ENCODE results near the gene HSPB6.

HSPB6 gene

DNA sequence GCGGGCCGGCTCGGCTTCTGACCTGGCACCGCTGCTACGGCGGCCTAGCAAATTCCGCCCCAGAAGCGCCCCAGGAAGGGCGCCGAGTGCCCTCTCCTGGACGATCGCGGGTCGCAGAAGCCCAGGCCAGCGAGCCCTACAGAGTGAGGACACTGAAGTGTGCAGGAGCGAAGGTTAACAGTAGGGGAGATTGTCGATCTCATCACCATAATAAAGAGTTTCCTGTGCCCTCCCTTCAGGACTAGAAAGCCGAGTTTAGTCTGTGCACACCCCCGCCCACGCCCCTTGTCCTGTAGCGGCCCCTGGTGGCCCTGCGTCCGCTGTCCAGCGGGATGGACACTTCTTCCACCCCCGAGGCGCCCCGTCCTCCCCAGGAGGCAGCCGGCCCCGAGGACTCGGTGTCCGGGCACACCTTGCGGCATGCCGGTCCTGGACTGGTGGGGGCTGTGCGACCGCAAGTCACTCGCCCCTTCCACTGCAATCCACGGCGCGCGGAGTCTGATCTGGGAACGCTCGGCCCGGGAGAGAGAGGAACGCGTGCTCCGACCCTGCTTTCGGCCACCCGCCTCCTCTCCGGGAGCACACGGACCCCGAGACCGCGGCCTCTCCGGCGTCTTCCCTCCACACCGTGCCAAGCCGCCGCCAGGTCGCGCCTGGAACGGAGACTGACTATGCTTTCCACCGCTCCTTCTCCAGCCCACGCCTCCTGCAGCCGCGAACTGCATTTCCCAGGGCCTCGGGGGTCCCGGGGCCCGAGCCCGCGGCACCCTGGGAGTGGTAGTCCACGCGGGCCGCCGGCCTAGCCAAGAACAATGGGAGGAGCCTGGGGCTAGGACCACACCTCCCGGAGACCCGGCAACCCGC is 39.8 kb downstream of the HSPB6 start:
- peak overlapping the region; percentile 72 for H3K9ac ChIP-seq (ENCODE audit: low read depth, low read length)
- peaks cover 21% of the 10 kb centered on the region for H3K36me3 ChIP-seq (ENCODE audit: control insufficient read depth, insufficient read depth, low read length)
- peak overlapping the region; percentile 98 for H3K27ac ChIP-seq (ENCODE audit: low read depth, low read length)
- peaks cover 24% of the 10 kb centered on the region for H3K4me1 ChIP-seq (ENCODE audit: control insufficient read depth, insufficient read depth, low read length)
- no peaks in the 10 kb centered on the region for H3K27me3 ChIP-seq (ENCODE audit: control insufficient read depth, insufficient read depth, low read length)
- H3K4me3 ChIP-seq (ENCODE audit: low read depth, low read length), result peak overlapping the region; percentile 81
- no peaks in the 10 kb centered on the region for H3K9me3 ChIP-seq (ENCODE audit: control insufficient read depth, insufficient read depth, low read length)

DNA sequence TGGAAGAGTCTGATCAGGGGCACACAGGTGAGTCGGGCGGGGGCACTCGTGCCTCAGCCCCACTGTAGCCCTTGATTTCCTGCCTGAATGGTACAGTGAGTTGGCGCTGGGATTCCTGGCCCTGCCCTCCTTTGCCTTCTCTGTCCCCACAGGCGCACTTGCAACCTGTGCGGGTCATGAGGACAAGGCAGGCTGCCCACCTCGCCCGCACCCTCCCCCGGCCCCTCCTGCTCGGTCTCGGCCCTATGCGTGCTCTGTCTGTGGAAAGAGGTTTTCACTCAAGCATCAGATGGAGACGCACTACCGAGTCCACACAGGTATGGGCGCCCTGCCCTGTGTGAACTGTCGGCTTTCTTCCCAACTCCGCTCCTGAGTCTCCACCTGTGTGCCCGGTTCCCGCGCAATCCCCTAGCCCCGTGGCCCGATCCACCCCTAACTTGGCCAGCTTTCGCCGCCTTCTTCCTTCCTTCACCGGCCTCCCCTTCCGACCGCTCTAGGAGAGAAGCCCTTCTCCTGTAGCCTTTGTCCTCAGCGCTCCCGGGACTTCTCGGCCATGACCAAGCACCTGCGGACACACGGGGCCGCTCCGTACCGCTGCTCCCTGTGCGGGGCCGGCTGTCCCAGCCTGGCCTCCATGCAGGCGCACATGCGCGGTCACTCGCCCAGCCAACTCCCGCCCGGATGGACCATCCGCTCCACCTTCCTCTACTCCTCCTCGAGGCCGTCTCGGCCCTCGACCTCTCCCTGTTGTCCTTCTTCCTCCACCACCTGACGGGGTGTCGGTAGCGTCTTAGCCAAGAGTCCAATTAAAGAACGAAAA is 40.6 kb downstream of the HSPB6 start:
- peak overlapping the region; percentile 72 for H3K9ac ChIP-seq (ENCODE audit: low read depth, low read length)
- peaks cover 13% of the 10 kb centered on the region for H3K36me3 ChIP-seq (ENCODE audit: control insufficient read depth, insufficient read depth, low read length)
- peaks cover 27% of the 10 kb centered on the region for H3K4me1 ChIP-seq (ENCODE audit: control insufficient read depth, insufficient read depth, low read length)
- H3K27me3 ChIP-seq (ENCODE audit: control insufficient read depth, insufficient read depth, low read length), result no peaks in the 10 kb centered on the region
- H3K4me3 ChIP-seq (ENCODE audit: low read depth, low read length), result peak overlapping the region; percentile 81
- no peaks in the 10 kb centered on the region for H3K9me3 ChIP-seq (ENCODE audit: control insufficient read depth, insufficient read depth, low read length)
- H3K27ac ChIP-seq (ENCODE audit: low read depth, low read length), result peak overlapping the region; percentile 98

DNA sequence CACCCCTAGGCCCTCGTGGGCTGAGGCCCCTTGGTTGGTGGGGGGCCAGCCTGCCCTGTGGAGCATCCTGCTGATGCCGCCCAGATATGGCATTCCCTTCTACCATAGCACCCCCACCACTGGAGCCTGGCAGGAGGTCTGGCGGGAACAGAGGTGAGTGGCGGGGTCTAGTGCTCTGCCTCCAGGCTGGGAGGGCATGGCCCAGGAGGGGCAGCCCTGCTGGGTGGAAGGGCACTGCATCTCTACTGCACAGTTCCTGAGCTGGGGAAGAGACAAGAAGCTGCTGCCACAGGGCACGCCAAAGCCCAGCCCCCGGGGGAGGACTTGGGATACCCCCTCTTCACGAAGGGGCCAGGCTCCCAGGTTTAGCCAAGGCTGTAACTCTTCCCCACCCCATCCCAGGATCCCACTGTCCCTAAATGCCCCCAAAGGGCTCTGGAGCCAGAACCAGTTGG is 41.4 kb downstream of the HSPB6 start:
- H3K9me3 ChIP-seq (ENCODE audit: control insufficient read depth, insufficient read depth, low read length), result no peaks in the 10 kb centered on the region
- H3K27me3 ChIP-seq (ENCODE audit: control insufficient read depth, insufficient read depth, low read length), result no peaks in the 10 kb centered on the region
- peaks cover 9% of the 10 kb centered on the region; the same call in 1 of the 2 replicates for H3K36me3 ChIP-seq (ENCODE audit: control insufficient read depth, insufficient read depth, low read length)
- H3K9ac ChIP-seq (ENCODE audit: low read depth, low read length), result no peak overlapping the region
- peak overlapping the region; percentile 81 for H3K4me3 ChIP-seq (ENCODE audit: low read depth, low read length)
- peaks cover 34% of the 10 kb centered on the region for H3K4me1 ChIP-seq (ENCODE audit: control insufficient read depth, insufficient read depth, low read length)
- H3K27ac ChIP-seq (ENCODE audit: low read depth, low read length), result no peak overlapping the region

GRCh38 chr19:35714601-35715354 is 42.1 kb downstream of the HSPB6 start:
- peaks cover 4% of the 10 kb centered on the region; the same call in 1 of the 2 replicates for H3K36me3 ChIP-seq (ENCODE audit: control insufficient read depth, insufficient read depth, low read length)
- H3K4me1 ChIP-seq (ENCODE audit: control insufficient read depth, insufficient read depth, low read length), result peaks cover 34% of the 10 kb centered on the region
- H3K27me3 ChIP-seq (ENCODE audit: control insufficient read depth, insufficient read depth, low read length), result no peaks in the 10 kb centered on the region
- peak overlapping the region; percentile 81; the same call in 1 of the 2 replicates for H3K4me3 ChIP-seq (ENCODE audit: low read depth, low read length)
- no peak overlapping the region for H3K9ac ChIP-seq (ENCODE audit: low read depth, low read length)
- no peak overlapping the region for H3K27ac ChIP-seq (ENCODE audit: low read depth, low read length)
- no peaks in the 10 kb centered on the region for H3K9me3 ChIP-seq (ENCODE audit: control insufficient read depth, insufficient read depth, low read length)

- H3K9ac ChIP-seq (ENCODE audit: low read depth, low read length), result no peak overlapping the region
- no peaks in the 10 kb centered on the region; the same call in 1 of the 2 replicates for H3K36me3 ChIP-seq (ENCODE audit: control insufficient read depth, insufficient read depth, low read length)
- H3K27ac ChIP-seq (ENCODE audit: low read depth, low read length), result no peak overlapping the region
- H3K9me3 ChIP-seq (ENCODE audit: control insufficient read depth, insufficient read depth, low read length), result no peaks in the 10 kb centered on the region
- no peaks in the 10 kb centered on the region for H3K27me3 ChIP-seq (ENCODE audit: control insufficient read depth, insufficient read depth, low read length)
- H3K4me3 ChIP-seq (ENCODE audit: low read depth, low read length), result no peak overlapping the region
- H3K4me1 ChIP-seq (ENCODE audit: control insufficient read depth, insufficient read depth, low read length), result peaks cover 30% of the 10 kb centered on the region
These were observed 42.8 kb downstream of the HSPB6 start for GRCh38 chr19:35713904-35714495.

- H3K27me3 ChIP-seq (ENCODE audit: control insufficient read depth, insufficient read depth, low read length), result no peaks in the 10 kb centered on the region
- peaks cover 27% of the 10 kb centered on the region for H3K4me1 ChIP-seq (ENCODE audit: control insufficient read depth, insufficient read depth, low read length)
- no peak overlapping the region for H3K9ac ChIP-seq (ENCODE audit: low read depth, low read length)
- H3K27ac ChIP-seq (ENCODE audit: low read depth, low read length), result no peak overlapping the region
- no peaks in the 10 kb centered on the region for H3K9me3 ChIP-seq (ENCODE audit: control insufficient read depth, insufficient read depth, low read length)
- H3K36me3 ChIP-seq (ENCODE audit: control insufficient read depth, insufficient read depth, low read length), result no peaks in the 10 kb centered on the region; the same call in 1 of the 2 replicates
- H3K4me3 ChIP-seq (ENCODE audit: low read depth, low read length), result no peak overlapping the region
These were observed 43.4 kb downstream of the HSPB6 start for GRCh38 chr19:35713506-35713850.

DNA sequence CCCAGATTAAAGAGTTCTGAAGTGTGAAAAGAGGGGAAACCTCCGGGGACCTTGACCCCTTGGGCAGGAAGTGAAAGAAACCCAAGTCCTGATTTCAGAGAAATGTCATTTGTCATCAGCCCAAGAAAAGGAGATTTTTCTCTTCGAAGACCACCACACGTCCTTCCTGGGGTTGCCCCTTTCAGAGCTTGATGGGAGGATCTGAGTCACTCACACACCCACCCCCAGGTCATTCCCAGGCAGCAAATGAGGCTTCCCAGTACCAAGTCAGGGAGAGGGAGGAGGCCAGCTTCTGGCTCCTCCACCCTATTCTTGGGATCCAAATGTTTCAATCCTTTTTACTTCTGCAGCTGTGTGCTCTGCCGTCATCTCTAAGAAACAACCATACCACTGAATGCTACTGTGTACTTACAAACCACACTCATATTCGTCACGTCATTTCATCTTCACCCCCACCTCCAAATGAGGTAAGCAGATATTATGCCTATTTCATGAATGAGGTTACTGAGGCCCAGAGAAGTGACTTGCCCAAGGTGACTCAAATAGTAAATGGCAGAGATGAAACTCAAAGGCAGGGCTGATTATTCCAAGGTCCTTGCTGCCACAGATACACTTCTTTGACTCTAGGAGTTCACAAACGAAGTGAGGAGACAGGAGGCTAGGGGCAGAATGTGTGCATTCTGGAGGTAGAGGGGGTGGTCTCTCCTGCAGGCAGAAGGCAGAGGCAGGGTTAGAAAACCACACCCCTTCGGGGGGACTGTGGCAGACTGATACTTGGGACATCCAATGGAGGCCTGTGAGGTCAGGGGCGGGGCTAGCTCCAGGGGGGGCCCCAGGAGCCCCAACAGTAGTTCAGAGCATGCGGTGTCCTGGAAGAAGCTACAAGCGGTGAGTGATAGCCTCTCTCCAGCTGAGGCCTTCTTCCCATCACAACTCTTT is 44.0 kb downstream of the HSPB6 start:
- H3K27me3 ChIP-seq (ENCODE audit: control insufficient read depth, insufficient read depth, low read length), result no peaks in the 10 kb centered on the region
- H3K27ac ChIP-seq (ENCODE audit: low read depth, low read length), result no peak overlapping the region
- H3K4me3 ChIP-seq (ENCODE audit: low read depth, low read length), result no peak overlapping the region
- no peaks in the 10 kb centered on the region for H3K9me3 ChIP-seq (ENCODE audit: control insufficient read depth, insufficient read depth, low read length)
- H3K4me1 ChIP-seq (ENCODE audit: control insufficient read depth, insufficient read depth, low read length), result peaks cover 27% of the 10 kb centered on the region
- H3K9ac ChIP-seq (ENCODE audit: low read depth, low read length), result no peak overlapping the region
- no peaks in the 10 kb centered on the region; the same call in 1 of the 2 replicates for H3K36me3 ChIP-seq (ENCODE audit: control insufficient read depth, insufficient read depth, low read length)

GRCh38 chr19:35710784-35711723 is 45.8 kb downstream of the HSPB6 start:
- H3K9ac ChIP-seq (ENCODE audit: low read depth, low read length), result no peak overlapping the region
- no peak overlapping the region for H3K4me3 ChIP-seq (ENCODE audit: low read depth, low read length)
- H3K4me1 ChIP-seq (ENCODE audit: control insufficient read depth, insufficient read depth, low read length), result peaks cover 27% of the 10 kb centered on the region
- H3K9me3 ChIP-seq (ENCODE audit: control insufficient read depth, insufficient read depth, low read length), result no peaks in the 10 kb centered on the region
- no peaks in the 10 kb centered on the region; the same call in 1 of the 2 replicates for H3K36me3 ChIP-seq (ENCODE audit: control insufficient read depth, insufficient read depth, low read length)
- no peaks in the 10 kb centered on the region for H3K27me3 ChIP-seq (ENCODE audit: control insufficient read depth, insufficient read depth, low read length)
- H3K27ac ChIP-seq (ENCODE audit: low read depth, low read length), result no peak overlapping the region

DNA sequence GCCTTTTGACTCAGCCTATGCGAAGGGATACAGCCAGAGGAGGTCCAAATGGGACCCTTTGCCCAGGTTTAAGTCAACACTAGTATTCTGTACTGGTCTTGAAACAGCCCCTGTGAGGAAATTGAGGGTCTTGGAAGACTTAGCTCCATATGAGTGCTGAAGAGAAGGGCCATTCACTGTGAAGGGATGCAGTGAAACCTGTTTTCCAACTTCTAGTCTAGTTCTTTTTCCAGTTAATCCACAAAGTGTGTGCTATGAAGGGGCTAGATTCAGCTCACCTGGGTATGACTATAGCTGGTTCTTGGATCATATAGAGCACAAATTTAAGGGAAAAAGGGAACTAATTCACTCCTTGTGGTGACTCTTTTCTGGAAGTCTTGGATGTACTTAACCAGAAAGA is 48.4 kb downstream of the HSPB6 start:
- Histone ChIP-seq H3K4me3 (ENCODE audit: low read depth, low read length) (no peak overlapping the region), H3K4me1 (ENCODE audit: control insufficient read depth, insufficient read depth, low read length) (peaks cover 11% of the 10 kb centered on the region), H3K9ac (ENCODE audit: low read depth, low read length) (no peak overlapping the region), H3K27ac (ENCODE audit: low read depth, low read length) (no peak overlapping the region), H3K36me3 (ENCODE audit: control insufficient read depth, insufficient read depth, low read length) (no peaks in the 10 kb centered on the region; the same call in 1 of the 2 replicates), H3K9me3 (ENCODE audit: control insufficient read depth, insufficient read depth, low read length) (no peaks in the 10 kb centered on the region), H3K27me3 (ENCODE audit: control insufficient read depth, insufficient read depth, low read length) (peaks cover 16% of the 10 kb centered on the region)
